HL-60 (cell line): Measurements from ENCODE around the gene GIGYF1.
"Not testable (repeated sequence)": the region's sequence is repeated elsewhere in the genome, so short reads cannot be mapped to it uniquely, and the experiment has no call there.

Source experiments
- DNase-seq, 2 experiments: peaks; one replicate each; pipeline ENCODE4 v3.0.0-alpha.2; 2010 to 2020; ENCODE audit warnings: low read depth in 1 of 2, low spot score in 1 of 2
- H3K27ac ChIP-seq: fragments of 250-450 bp; sonication (Bioruptor Pico); replicated peaks from 2 replicates; pipeline ENCODE4 v1.5.1; 2020; ENCODE audit warnings: mild to moderate bottlenecking, moderate library complexity
- H3K27me3 ChIP-seq: fragments of 250-450 bp; sonication (Bioruptor Pico); 2 replicates; pipeline ENCODE4 v1.5.1; 2021; ENCODE audit warnings: mild to moderate bottlenecking, moderate library complexity; ENCODE audit not compliant: insufficient read depth, poor library complexity, severe bottlenecking
- H3K4me3 ChIP-seq: replicated peaks from 2 replicates; pipeline ENCODE4 v1.5.1; 2011; ENCODE audit warnings: mild to moderate bottlenecking, control low read depth, low read length; ENCODE audit not compliant: insufficient read depth
- GABPA ChIP-seq: IDR thresholded peaks from 2 replicates; pipeline ENCODE4 v1.6.1; 2012; ENCODE audit warnings: low read depth
- POLR2AphosphoS5 ChIP-seq: IDR thresholded peaks from 2 replicates; pipeline ENCODE4 v1.6.1; 2012; ENCODE audit warnings: low read depth
- SPI1 ChIP-seq: IDR thresholded peaks from 2 replicates; pipeline ENCODE4 v1.6.1; 2012; ENCODE audit warnings: low read depth, mild to moderate bottlenecking, borderline replicate concordance
- TF ChIP-seq, protein P1 (sequence below): IDR thresholded peaks from 2 replicates; pipeline ENCODE4 v1.6.1; 2012; ENCODE audit warnings: low read depth; ENCODE audit not compliant: insufficient replicate concordance
- TF ChIP-seq, protein P2 (sequence below): IDR thresholded peaks from one replicate; pipeline ENCODE4 v1.5.1; 2011; ENCODE audit warnings: low read length, control low read depth, inconsistent platforms; ENCODE audit not compliant: insufficient read depth

GIGYF1 gene

DNA sequence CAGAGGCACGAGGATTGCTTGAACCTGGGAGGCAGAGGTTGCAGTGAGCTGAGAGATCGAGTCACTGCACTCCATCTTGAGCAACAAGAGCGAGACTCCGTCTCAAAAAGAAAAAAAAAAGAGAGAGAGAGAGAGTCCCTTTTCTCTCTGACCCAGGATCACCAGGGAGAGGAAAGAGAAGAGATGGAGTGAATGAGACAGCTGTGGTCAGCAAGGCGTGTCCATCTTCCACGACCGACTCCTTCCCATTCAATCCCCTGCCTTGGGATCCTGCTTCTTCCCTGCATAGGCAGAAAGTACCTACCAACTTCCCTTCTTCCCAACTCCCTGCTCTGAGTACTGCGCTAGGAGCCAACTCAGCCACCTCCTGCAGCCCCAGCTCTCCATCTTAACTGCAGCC is 34.1 kb upstream of the GIGYF1 start:
- Histone ChIP-seq H3K4me3 (no peak overlapping the region), H3K27me3 (no peaks in the 10 kb centered on the region), H3K27ac (no peak overlapping the region)
- TF ChIP-seq SPI1: no peak
- no peak for TF ChIP-seq GABPA
- TF ChIP-seq, protein P1, sequence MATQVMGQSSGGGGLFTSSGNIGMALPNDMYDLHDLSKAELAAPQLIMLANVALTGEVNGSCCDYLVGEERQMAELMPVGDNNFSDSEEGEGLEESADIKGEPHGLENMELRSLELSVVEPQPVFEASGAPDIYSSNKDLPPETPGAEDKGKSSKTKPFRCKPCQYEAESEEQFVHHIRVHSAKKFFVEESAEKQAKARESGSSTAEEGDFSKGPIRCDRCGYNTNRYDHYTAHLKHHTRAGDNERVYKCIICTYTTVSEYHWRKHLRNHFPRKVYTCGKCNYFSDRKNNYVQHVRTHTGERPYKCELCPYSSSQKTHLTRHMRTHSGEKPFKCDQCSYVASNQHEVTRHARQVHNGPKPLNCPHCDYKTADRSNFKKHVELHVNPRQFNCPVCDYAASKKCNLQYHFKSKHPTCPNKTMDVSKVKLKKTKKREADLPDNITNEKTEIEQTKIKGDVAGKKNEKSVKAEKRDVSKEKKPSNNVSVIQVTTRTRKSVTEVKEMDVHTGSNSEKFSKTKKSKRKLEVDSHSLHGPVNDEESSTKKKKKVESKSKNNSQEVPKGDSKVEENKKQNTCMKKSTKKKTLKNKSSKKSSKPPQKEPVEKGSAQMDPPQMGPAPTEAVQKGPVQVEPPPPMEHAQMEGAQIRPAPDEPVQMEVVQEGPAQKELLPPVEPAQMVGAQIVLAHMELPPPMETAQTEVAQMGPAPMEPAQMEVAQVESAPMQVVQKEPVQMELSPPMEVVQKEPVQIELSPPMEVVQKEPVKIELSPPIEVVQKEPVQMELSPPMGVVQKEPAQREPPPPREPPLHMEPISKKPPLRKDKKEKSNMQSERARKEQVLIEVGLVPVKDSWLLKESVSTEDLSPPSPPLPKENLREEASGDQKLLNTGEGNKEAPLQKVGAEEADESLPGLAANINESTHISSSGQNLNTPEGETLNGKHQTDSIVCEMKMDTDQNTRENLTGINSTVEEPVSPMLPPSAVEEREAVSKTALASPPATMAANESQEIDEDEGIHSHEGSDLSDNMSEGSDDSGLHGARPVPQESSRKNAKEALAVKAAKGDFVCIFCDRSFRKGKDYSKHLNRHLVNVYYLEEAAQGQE: no peak
- TF ChIP-seq, protein P2, sequence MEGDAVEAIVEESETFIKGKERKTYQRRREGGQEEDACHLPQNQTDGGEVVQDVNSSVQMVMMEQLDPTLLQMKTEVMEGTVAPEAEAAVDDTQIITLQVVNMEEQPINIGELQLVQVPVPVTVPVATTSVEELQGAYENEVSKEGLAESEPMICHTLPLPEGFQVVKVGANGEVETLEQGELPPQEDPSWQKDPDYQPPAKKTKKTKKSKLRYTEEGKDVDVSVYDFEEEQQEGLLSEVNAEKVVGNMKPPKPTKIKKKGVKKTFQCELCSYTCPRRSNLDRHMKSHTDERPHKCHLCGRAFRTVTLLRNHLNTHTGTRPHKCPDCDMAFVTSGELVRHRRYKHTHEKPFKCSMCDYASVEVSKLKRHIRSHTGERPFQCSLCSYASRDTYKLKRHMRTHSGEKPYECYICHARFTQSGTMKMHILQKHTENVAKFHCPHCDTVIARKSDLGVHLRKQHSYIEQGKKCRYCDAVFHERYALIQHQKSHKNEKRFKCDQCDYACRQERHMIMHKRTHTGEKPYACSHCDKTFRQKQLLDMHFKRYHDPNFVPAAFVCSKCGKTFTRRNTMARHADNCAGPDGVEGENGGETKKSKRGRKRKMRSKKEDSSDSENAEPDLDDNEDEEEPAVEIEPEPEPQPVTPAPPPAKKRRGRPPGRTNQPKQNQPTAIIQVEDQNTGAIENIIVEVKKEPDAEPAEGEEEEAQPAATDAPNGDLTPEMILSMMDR: no peak
- no peak for TF ChIP-seq POLR2AphosphoS5
- no peak for DNase-seq

DNA sequence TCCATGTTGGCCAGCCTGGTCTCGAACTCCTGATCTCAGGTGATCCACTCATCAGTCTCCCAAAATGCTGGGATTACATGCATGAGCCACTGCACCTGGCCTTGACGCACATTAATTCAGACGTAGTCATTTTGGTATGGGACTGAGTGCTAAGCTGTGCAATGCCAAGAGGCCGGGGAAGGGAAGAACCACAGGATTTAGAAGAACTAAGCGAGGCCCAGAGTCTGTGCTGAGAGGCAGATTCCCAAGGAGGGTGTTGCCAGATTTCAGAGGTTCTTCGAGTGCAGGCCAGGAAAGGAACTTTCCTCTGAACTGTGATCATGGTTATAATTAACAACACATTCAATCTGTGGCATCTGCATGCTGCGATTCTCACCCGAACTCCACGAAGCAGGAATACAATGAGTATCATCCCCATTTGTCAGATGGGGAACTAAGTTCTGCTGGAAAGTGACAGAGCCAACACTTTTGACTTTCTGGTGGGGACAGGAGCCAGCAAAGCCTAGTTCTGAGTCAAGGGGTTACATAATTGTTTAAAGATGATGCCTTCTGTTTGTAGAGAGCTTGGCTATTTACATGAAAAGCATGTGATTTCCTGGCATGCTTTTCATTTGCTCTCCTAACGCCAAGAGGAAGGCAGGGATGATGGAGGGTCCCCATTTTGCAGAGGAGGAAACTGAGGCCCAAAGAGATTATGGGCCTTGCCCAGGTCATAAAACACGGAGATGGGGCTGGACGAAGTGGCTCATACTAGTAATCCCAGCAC is 33.1 kb upstream of the GIGYF1 start:
- no peak for DNase-seq
- TF ChIP-seq GABPA (no peak), SPI1 (no peak), POLR2AphosphoS5 (no peak)
- TF ChIP-seq, protein P1: no peak
- TF ChIP-seq, protein P2: no peak
- no peak overlapping the region for H3K4me3 ChIP-seq
- H3K27ac ChIP-seq: no peak overlapping the region
- H3K27me3 ChIP-seq: no peaks in the 10 kb centered on the region

DNA sequence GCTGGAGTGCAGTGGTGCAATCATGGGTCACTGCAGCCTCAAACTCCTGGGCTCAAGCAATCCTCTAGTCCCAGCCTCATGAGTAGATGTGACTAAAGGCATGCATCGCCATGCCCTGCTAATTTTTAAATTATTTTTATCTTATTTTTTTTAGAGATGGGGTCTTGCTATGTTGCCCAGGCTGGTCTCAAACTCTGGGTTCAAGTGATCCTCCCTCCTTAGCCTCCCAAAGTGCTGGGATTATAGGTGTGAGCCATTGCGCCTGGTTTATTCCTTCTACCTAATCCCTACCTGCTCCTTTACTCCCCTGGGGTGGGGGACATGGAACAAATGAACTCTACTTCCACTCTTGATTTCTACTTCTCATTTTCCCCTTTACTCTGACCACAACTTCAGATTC is 30.3 kb upstream of the GIGYF1 start:
- H3K4me3 ChIP-seq, H3K27ac ChIP-seq, DNase-seq: not testable (repeated sequence)
- H3K27me3 ChIP-seq: peaks cover 19% of the 10 kb centered on the region

DNA sequence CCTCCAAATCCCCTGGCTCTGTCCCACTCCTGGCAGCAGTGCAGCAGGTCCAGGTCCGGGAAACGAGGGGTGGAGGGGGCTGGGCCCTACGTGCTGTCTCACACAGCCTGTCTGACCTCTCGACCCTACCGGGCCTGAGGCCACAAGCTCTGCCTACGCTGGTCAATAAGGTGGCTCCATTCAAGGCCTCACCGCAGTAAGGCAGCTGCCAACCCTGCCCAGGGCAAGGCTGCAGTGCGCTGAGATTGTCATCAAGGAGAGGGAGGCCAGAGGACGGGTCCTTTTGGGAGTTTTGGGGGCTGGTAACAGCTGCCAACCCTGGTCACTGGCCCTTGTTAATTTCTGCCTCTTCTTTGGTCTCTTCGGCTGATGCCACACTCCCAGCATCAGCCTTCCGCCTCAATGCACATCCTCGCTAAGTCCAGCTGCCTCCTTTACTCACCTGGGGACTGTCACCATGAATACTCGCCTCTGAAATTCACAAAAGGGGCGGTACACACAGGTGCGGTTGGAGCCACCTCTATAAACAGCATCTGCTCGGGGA is 29.8 kb upstream of the GIGYF1 start:
- TF ChIP-seq, protein P2: no peak
- no peak for TF ChIP-seq SPI1
- no peak for TF ChIP-seq POLR2AphosphoS5
- no peak for TF ChIP-seq GABPA
- TF ChIP-seq, protein P1: no peak
- H3K27me3 ChIP-seq: peaks cover 19% of the 10 kb centered on the region
- DNase-seq: no peak
- H3K27ac ChIP-seq: no peak overlapping the region
- H3K4me3 ChIP-seq: no peak overlapping the region
